ENCODE measurements around the gene TMEM240.
"Not testable (repeated sequence)": the region's sequence is repeated elsewhere in the genome, so short reads cannot be mapped to it uniquely, and the experiment has no call there.

DNA sequence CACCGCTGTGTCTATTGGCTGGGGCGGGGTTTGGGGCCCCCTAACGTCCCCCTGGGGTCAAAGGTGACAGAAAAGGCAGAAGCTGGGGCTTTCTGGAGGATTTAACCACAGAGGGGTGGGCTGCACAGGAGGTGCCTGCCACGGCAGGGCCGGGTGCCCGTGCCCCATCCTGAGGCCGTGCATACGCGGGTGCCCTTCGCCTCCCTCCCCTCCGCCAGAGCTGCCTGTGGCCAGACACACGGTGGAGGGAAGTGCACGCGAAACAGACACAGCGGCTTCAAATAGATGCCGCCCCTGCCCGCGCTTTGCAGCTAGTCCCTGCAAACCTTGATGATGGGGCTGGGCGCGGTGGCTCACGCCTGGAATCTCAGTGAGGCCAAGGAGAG lies 31.0 kb downstream of the TMEM240 start:
- TF ChIP-seq KDM1A (IDR thresholded peaks at IDR 0.05; ENCODE audit: borderline replicate concordance, low read length); SIN3A (conservative IDR thresholded peaks at IDR 0.05 in 1 of 2, IDR thresholded peaks at IDR 0.05 in 1 of 2; ENCODE audit: low read depth in 1 of 2, low read length in 2 of 2): not testable (repeated sequence)
- TF ChIP-seq, protein P1, sequence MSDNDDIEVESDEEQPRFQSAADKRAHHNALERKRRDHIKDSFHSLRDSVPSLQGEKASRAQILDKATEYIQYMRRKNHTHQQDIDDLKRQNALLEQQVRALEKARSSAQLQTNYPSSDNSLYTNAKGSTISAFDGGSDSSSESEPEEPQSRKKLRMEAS (IDR thresholded peaks at IDR 0.05), result not testable (repeated sequence)
- TF ChIP-seq, protein P2, sequence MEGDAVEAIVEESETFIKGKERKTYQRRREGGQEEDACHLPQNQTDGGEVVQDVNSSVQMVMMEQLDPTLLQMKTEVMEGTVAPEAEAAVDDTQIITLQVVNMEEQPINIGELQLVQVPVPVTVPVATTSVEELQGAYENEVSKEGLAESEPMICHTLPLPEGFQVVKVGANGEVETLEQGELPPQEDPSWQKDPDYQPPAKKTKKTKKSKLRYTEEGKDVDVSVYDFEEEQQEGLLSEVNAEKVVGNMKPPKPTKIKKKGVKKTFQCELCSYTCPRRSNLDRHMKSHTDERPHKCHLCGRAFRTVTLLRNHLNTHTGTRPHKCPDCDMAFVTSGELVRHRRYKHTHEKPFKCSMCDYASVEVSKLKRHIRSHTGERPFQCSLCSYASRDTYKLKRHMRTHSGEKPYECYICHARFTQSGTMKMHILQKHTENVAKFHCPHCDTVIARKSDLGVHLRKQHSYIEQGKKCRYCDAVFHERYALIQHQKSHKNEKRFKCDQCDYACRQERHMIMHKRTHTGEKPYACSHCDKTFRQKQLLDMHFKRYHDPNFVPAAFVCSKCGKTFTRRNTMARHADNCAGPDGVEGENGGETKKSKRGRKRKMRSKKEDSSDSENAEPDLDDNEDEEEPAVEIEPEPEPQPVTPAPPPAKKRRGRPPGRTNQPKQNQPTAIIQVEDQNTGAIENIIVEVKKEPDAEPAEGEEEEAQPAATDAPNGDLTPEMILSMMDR (IDR thresholded peaks at IDR 0.05; ENCODE audit: control extremely low read depth in 1 of 3, insufficient read depth in 1 of 3, low read depth in 1 of 3, low read length in 3 of 3), result not testable (repeated sequence)
